GM12872 (cell line): Measurements from ENCODE around the gene FBXL16.

Source experiments
- TF ChIP-seq, protein P1 (sequence below): IDR thresholded peaks from 3 replicates; pipeline ENCODE4 v1.5.1; 2011; ENCODE audit warnings: low read depth, mild to moderate bottlenecking, low read length, moderate library complexity; ENCODE audit not compliant: insufficient read depth

The FBXL16 gene

GRCh38 chr16:644556-644955, 61.0 kb downstream of the FBXL16 start:
- TF ChIP-seq, protein P1, sequence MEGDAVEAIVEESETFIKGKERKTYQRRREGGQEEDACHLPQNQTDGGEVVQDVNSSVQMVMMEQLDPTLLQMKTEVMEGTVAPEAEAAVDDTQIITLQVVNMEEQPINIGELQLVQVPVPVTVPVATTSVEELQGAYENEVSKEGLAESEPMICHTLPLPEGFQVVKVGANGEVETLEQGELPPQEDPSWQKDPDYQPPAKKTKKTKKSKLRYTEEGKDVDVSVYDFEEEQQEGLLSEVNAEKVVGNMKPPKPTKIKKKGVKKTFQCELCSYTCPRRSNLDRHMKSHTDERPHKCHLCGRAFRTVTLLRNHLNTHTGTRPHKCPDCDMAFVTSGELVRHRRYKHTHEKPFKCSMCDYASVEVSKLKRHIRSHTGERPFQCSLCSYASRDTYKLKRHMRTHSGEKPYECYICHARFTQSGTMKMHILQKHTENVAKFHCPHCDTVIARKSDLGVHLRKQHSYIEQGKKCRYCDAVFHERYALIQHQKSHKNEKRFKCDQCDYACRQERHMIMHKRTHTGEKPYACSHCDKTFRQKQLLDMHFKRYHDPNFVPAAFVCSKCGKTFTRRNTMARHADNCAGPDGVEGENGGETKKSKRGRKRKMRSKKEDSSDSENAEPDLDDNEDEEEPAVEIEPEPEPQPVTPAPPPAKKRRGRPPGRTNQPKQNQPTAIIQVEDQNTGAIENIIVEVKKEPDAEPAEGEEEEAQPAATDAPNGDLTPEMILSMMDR = no peak

DNA sequence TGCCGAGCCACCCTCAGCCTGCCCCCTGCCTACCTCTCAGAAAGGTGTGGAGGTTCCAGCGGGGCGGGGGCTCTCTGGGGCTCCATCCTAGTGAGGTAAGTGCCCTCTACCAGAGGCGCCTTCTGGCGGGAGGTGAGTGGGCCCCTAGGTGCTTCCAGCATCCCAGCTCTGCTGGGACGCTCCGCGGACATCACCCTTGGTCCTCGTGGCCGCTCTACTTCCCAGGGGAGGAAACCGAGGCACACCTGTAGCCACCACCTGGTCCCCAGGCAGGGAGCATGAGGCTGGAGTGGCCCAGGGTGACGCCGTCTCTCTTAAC, 62.6 kb downstream of the FBXL16 start:
- TF ChIP-seq, protein P1 = no peak
